Measurements from ENCODE around the gene IER3. TPM values are rescaled to one million over a fixed set of nuclear protein-coding genes. Genes with fewer than 3 reads are reported as not detected.

The IER3 gene
- total and polyA plus RNA-seq, 2 of the 13 experiments (the other 11 are each of a cell fraction or from before 2014, with no cell fraction given): 51.1 to 131 TPM

GRCh38 chr6:30719791-30720737 lies 24.3 kb downstream of the IER3 start, which contains the start of gene TUBB (continued):
- TF ChIP-seq PHF21A (CRISPR knock-in tag; IDR thresholded peaks at IDR 0.05) (peak; percentile 56), FLYWCH1 (CRISPR knock-in tag; IDR thresholded peaks at IDR 0.05) (no peak), ZNF652 (CRISPR knock-in tag; IDR thresholded peaks at IDR 0.05; ENCODE audit: borderline replicate concordance, low read depth) (no peak), ZNF564 (CRISPR knock-in tag; IDR thresholded peaks at IDR 0.05) (no peak), AFF4 (CRISPR knock-in tag; IDR thresholded peaks at IDR 0.05) (peak; percentile 74; the same call in 1 of the 2 replicates), CBFB (CRISPR knock-in tag; IDR thresholded peaks at IDR 0.05) (no peak; the same call in 1 of the 2 replicates), TFDP1 (CRISPR knock-in tag; IDR thresholded peaks at IDR 0.05; ENCODE audit: borderline replicate concordance) (peak; percentile 92), ZNF432 (CRISPR knock-in tag; IDR thresholded peaks at IDR 0.05; ENCODE audit: borderline replicate concordance) (no peak), ZNF549 (CRISPR knock-in tag; IDR thresholded peaks at IDR 0.05) (0 out of 2 replicates have a peak, but pooled peaks have one; percentile 58), HOXA3 (CRISPR knock-in tag; IDR thresholded peaks at IDR 0.05) (peak; percentile 84; the same call in 1 of the 2 replicates), HMGXB3 (CRISPR knock-in tag; IDR thresholded peaks at IDR 0.05; ENCODE audit: borderline replicate concordance) (peak; percentile 72; the same call in 1 of the 2 replicates), FOXP4 (CRISPR knock-in tag; IDR thresholded peaks at IDR 0.05) (no peak), ZC3H13 (CRISPR knock-in tag; IDR thresholded peaks at IDR 0.05) (no peak)
- TF ChIP-seq, protein P1, sequence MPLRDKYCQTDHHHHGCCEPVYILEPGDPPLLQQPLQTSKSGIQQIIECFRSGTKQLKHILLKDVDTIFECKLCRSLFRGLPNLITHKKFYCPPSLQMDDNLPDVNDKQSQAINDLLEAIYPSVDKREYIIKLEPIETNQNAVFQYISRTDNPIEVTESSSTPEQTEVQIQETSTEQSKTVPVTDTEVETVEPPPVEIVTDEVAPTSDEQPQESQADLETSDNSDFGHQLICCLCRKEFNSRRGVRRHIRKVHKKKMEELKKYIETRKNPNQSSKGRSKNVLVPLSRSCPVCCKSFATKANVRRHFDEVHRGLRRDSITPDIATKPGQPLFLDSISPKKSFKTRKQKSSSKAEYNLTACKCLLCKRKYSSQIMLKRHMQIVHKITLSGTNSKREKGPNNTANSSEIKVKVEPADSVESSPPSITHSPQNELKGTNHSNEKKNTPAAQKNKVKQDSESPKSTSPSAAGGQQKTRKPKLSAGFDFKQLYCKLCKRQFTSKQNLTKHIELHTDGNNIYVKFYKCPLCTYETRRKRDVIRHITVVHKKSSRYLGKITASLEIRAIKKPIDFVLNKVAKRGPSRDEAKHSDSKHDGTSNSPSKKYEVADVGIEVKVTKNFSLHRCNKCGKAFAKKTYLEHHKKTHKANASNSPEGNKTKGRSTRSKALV (CRISPR knock-in tag; IDR thresholded peaks at IDR 0.05): no peak
